ENCODE results near the gene NLGN1.

Gene NLGN1

GRCh38 chr3:173916799-173917198 lies 519.3 kb downstream of the NLGN1 start:
- Histone ChIP-seq H3K36me3 (ENCODE audit: low read depth) (no peaks in the 10 kb centered on the region), H3K4me3 (ENCODE audit: severe bottlenecking) (no peak overlapping the region), H3K27me3 (ENCODE audit: insufficient read depth, poor library complexity, severe bottlenecking) (no peaks in the 10 kb centered on the region), H3K9me3 (ENCODE audit: severe bottlenecking) (no peaks in the 10 kb centered on the region), H3K4me1 (ENCODE audit: insufficient read depth, poor library complexity, severe bottlenecking) (no peaks in the 10 kb centered on the region), H3K27ac (ENCODE audit: poor library complexity, severe bottlenecking) (no peak overlapping the region)
- TF ChIP-seq, protein P1, sequence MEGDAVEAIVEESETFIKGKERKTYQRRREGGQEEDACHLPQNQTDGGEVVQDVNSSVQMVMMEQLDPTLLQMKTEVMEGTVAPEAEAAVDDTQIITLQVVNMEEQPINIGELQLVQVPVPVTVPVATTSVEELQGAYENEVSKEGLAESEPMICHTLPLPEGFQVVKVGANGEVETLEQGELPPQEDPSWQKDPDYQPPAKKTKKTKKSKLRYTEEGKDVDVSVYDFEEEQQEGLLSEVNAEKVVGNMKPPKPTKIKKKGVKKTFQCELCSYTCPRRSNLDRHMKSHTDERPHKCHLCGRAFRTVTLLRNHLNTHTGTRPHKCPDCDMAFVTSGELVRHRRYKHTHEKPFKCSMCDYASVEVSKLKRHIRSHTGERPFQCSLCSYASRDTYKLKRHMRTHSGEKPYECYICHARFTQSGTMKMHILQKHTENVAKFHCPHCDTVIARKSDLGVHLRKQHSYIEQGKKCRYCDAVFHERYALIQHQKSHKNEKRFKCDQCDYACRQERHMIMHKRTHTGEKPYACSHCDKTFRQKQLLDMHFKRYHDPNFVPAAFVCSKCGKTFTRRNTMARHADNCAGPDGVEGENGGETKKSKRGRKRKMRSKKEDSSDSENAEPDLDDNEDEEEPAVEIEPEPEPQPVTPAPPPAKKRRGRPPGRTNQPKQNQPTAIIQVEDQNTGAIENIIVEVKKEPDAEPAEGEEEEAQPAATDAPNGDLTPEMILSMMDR (IDR thresholded peaks at IDR 0.05; ENCODE audit: poor library complexity, severe bottlenecking) = no peak
- DNase-seq (ENCODE audit: low spot score) (no peak), ATAC-seq (ENCODE audit: low read depth) (no peak)

GRCh38 chr3:173920386-173920785 lies 522.8 kb downstream of the NLGN1 start:
- TF ChIP-seq, protein P1 (IDR thresholded peaks at IDR 0.05; ENCODE audit: poor library complexity, severe bottlenecking) = no peak
- DNase-seq (ENCODE audit: low spot score) (no peak), ATAC-seq (ENCODE audit: low read depth) (peak; percentile 53; the same call in 1 of the 3 replicates)
- H3K4me1 ChIP-seq (ENCODE audit: insufficient read depth, poor library complexity, severe bottlenecking) = no peaks in the 10 kb centered on the region
- no peaks in the 10 kb centered on the region for H3K9me3 ChIP-seq (ENCODE audit: severe bottlenecking)
- H3K4me3 ChIP-seq (ENCODE audit: severe bottlenecking) = no peak overlapping the region
- no peak overlapping the region for H3K27ac ChIP-seq (ENCODE audit: poor library complexity, severe bottlenecking)
- no peaks in the 10 kb centered on the region for H3K36me3 ChIP-seq (ENCODE audit: low read depth)
- H3K27me3 ChIP-seq (ENCODE audit: insufficient read depth, poor library complexity, severe bottlenecking) = no peaks in the 10 kb centered on the region

- ATAC-seq (ENCODE audit: low read depth) (no peak), DNase-seq (ENCODE audit: low spot score) (no peak)
- Histone ChIP-seq H3K27me3 (ENCODE audit: insufficient read depth, poor library complexity, severe bottlenecking) (no peaks in the 10 kb centered on the region), H3K4me1 (ENCODE audit: insufficient read depth, poor library complexity, severe bottlenecking) (no peaks in the 10 kb centered on the region), H3K27ac (ENCODE audit: poor library complexity, severe bottlenecking) (no peak overlapping the region), H3K4me3 (ENCODE audit: severe bottlenecking) (no peak overlapping the region), H3K9me3 (ENCODE audit: severe bottlenecking) (no peaks in the 10 kb centered on the region), H3K36me3 (ENCODE audit: low read depth) (no peaks in the 10 kb centered on the region)
- TF ChIP-seq, protein P1 (IDR thresholded peaks at IDR 0.05; ENCODE audit: poor library complexity, severe bottlenecking) = no peak
Measured at GRCh38 chr3:173921732-173922131, 524.2 kb downstream of the NLGN1 start.

- no peak for DNase-seq (ENCODE audit: low spot score)
- Histone ChIP-seq H3K27ac (ENCODE audit: poor library complexity, severe bottlenecking) (no peak overlapping the region), H3K9me3 (ENCODE audit: severe bottlenecking) (no peaks in the 10 kb centered on the region), H3K27me3 (ENCODE audit: insufficient read depth, poor library complexity, severe bottlenecking) (no peaks in the 10 kb centered on the region), H3K4me3 (ENCODE audit: severe bottlenecking) (no peak overlapping the region), H3K4me1 (ENCODE audit: insufficient read depth, poor library complexity, severe bottlenecking) (no peaks in the 10 kb centered on the region), H3K36me3 (ENCODE audit: low read depth) (no peaks in the 10 kb centered on the region)
- TF ChIP-seq, protein P1 (IDR thresholded peaks at IDR 0.05; ENCODE audit: poor library complexity, severe bottlenecking) = no peak
- ATAC-seq (ENCODE audit: low read depth) = no peak
Measured at GRCh38 chr3:173923204-173923603, 525.7 kb downstream of the NLGN1 start.

DNA sequence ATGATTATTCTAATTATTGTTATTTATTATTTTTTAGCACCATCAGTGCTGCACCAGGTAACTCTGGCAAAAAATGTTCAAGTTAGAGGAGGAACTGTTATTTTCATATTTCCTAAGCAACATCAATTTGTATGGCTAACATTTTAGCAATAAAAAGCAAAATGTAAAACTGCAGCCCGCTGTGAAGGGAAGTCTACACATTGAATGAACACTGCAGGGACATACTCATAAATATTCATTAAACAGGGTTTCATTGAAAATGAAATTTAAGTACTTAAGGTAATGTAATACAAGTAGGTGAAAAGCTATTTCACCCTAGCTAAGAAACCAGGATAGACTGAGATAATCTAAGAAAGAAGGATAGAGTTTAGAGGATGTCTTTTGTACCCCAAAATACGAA lies 532.7 kb downstream of the NLGN1 start:
- Histone ChIP-seq H3K27me3 (ENCODE audit: insufficient read depth, poor library complexity, severe bottlenecking) (no peaks in the 10 kb centered on the region), H3K27ac (ENCODE audit: poor library complexity, severe bottlenecking) (no peak overlapping the region), H3K36me3 (ENCODE audit: low read depth) (no peaks in the 10 kb centered on the region), H3K9me3 (ENCODE audit: severe bottlenecking) (no peaks in the 10 kb centered on the region), H3K4me3 (ENCODE audit: severe bottlenecking) (no peak overlapping the region), H3K4me1 (ENCODE audit: insufficient read depth, poor library complexity, severe bottlenecking) (no peaks in the 10 kb centered on the region)
- DNase-seq (ENCODE audit: low spot score) (no peak), ATAC-seq (ENCODE audit: low read depth) (no peak)
- TF ChIP-seq, protein P1 (IDR thresholded peaks at IDR 0.05; ENCODE audit: poor library complexity, severe bottlenecking) = no peak

All from RWPE2 (cell line).